Right lobe of liver (tissue), 4 donors: ENCODE results near the gene COL6A1.

Experiments used
- POLR2A ChIP-seq: fragments of 450-650 bp; IDR thresholded peaks from one replicate; pipeline ENCODE4 v1.6.1; 2017; ENCODE audit warnings: antibody characterized with exemption, mild to moderate bottlenecking
- TF ChIP-seq, protein P1 (sequence below), 4 donors: fragments of 200-600 bp in 3 of 4; fragments of 450-650 bp in 1 of 4; IDR thresholded peaks; one replicate each; pipeline versions ENCODE4 v1.5.1 to v1.8.0; 2016 to 2022; ENCODE audit warnings: antibody characterized with exemption in 4 of 4, mild to moderate bottlenecking in 2 of 4
- donor health status: DM: no; HTN: no; CAD: no.
- donor health status: DM: no; HTN: no; CAD: no.
- donor health status: DM: no; HTN: yes; CAD: no.

GRCh38 chr21:45980271-45980670 is 1.3 kb upstream of the COL6A1 start:
- TF ChIP-seq, protein P1, sequence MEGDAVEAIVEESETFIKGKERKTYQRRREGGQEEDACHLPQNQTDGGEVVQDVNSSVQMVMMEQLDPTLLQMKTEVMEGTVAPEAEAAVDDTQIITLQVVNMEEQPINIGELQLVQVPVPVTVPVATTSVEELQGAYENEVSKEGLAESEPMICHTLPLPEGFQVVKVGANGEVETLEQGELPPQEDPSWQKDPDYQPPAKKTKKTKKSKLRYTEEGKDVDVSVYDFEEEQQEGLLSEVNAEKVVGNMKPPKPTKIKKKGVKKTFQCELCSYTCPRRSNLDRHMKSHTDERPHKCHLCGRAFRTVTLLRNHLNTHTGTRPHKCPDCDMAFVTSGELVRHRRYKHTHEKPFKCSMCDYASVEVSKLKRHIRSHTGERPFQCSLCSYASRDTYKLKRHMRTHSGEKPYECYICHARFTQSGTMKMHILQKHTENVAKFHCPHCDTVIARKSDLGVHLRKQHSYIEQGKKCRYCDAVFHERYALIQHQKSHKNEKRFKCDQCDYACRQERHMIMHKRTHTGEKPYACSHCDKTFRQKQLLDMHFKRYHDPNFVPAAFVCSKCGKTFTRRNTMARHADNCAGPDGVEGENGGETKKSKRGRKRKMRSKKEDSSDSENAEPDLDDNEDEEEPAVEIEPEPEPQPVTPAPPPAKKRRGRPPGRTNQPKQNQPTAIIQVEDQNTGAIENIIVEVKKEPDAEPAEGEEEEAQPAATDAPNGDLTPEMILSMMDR (IDR thresholded peaks at IDR 0.05): no peak
- TF ChIP-seq POLR2A: no peak
